Stomach (tissue), 9 donors: ENCODE data around the gene ERC2. TPM values are rescaled to one million over a fixed set of nuclear protein-coding genes. Genes with fewer than 3 reads are reported as not detected.

ENCODE experiments used
- DNase-seq, 2 donors: peaks; one replicate each; pipeline versions ENCODE4 v3.0.0 to v3.0.0-alpha.2; 2013 to 2019
- H3K27ac ChIP-seq, 5 donors: fragments of 200-600 bp in 4 of 5; sonication (generic) in 4 of 5; one replicate each; pipeline ENCODE4 v1.5.1; 2013 to 2019; ENCODE audit warnings: mild to moderate bottlenecking in 1 of 5, moderate library complexity in 1 of 5
- H3K27me3 ChIP-seq, 3 donors: fragments of 200-600 bp; sonication (generic); one replicate each; pipeline ENCODE4 v1.5.1; 2017 to 2019; ENCODE audit warnings: mixed run types in 1 of 3
- H3K36me3 ChIP-seq, 4 donors: fragments of 200-600 bp; sonication (generic); 1 replicate in 3 of 4; 2 replicates in 1 of 4; pipeline ENCODE4 v1.5.1; 2016 to 2019
- H3K4me1 ChIP-seq, 4 donors: fragments of 200-600 bp; sonication (generic); one replicate each; pipeline ENCODE4 v1.5.1; 2016 to 2019
- H3K4me3 ChIP-seq, 4 donors: fragments of 200-600 bp; sonication (generic) in 3 of 4; one replicate each; pipeline ENCODE4 v1.5.1; 2016 to 2019; ENCODE audit warnings: mild to moderate bottlenecking in 1 of 4
- H3K9me3 ChIP-seq, 4 donors: fragments of 200-600 bp; sonication (generic); one replicate each; pipeline ENCODE4 v1.5.1; 2016 to 2019
- CTCF ChIP-seq, 7 experiments: fragments of 450-650 bp in 4 of 7; fragments of 200-600 bp in 3 of 7; sonication (generic) in 3 of 7; IDR thresholded peaks; one replicate each; pipeline ENCODE4 v1.5.1; 2016 to 2019; ENCODE audit warnings: antibody characterized with exemption in 7 of 7, control low read depth in 2 of 7, mild to moderate bottlenecking in 1 of 7
- EP300 ChIP-seq: sonication (generic); formaldehyde crosslinking; IDR thresholded peaks from one replicate; pipeline ENCODE4 v1.6.1; 2017; ENCODE audit warnings: antibody characterized with exemption
- POLR2A ChIP-seq, 4 donors: fragments of 450-650 bp; IDR thresholded peaks; one replicate each; pipeline ENCODE4 v1.6.1; 2016; ENCODE audit warnings: antibody characterized with exemption in 4 of 4, control low read depth in 2 of 4, mild to moderate bottlenecking in 1 of 4, moderate library complexity in 1 of 4
- POLR2AphosphoS5 ChIP-seq, 3 donors: sonication (generic); formaldehyde crosslinking; IDR thresholded peaks; one replicate each; pipeline ENCODE4 v1.6.1; 2016; ENCODE audit warnings: antibody characterized with exemption in 3 of 3
- WGBS, 5 donors: extraction: QIAGEN DNeasy Blood & Tissue Kit in 3 of 5; methylation state at CpG; one replicate each; pipeline versions ENCODE4 v1.1.5 to v1.1.7; 2013 to 2018; 5-methylcytosine and 5-hydroxymethylcytosine counted together
- intact Hi-C: fragments of 100-400 bp; cut with DNase I; formaldehyde crosslinking; loops from one replicate; pipeline ENCODE4 v1.15.1; 2023; ENCODE audit warnings: low total_unique reads
- polyA plus RNA-seq, 3 donors: library from polyadenylated mRNA; stranded (reverse); fragments of 200-250 nt; gene quantifications; one replicate each; pipeline ENCODE4 v1.2.3, GENCODE V29; 2013
- total RNA-seq, 5 donors: library from RNA; depleted of rRNA; stranded (reverse); fragments of >200 nt; gene quantifications; one replicate each; pipeline versions ENCODE4 v1.1.0 to v1.2.3, GENCODE V29; 2014 to 2016
- donor health status: healthy with polysubstance abuse.
- donor health status: Bipolar disorder and iron deficiency.
- donor health status: healthy.

ERC2 gene
- total and polyA plus RNA-seq, 8 donors, result 0.43 to 3.1 (median 1.3) TPM; not detected in 2

GRCh38 chr3:55658270-55658669 is 810.0 kb downstream of the ERC2 start:
- DNase-seq, result no peak
- WGBS, 5 donors, result 96 to 100% (median 100%) methylated on average over 1 of the region's 1 CpG
- Histone ChIP-seq H3K4me1 (peaks cover 0 to 3% (median 0%) of the 10 kb centered on the region in 4 donors), H3K36me3 (no peaks in the 10 kb centered on the region), H3K27ac (no peak overlapping the region), H3K27me3 (no peaks in the 10 kb centered on the region), H3K4me3 (no peak overlapping the region), H3K9me3 (no peaks in the 10 kb centered on the region)
- no peak for TF ChIP-seq EP300
- TF ChIP-seq CTCF (IDR thresholded peaks at IDR 0.05), result no peak
- TF ChIP-seq POLR2A (IDR thresholded peaks at IDR 0.05), result no peak
- no peak for TF ChIP-seq POLR2AphosphoS5 (IDR thresholded peaks at IDR 0.05)
- intact Hi-C loops, result no loop called here

- no peaks in the 10 kb centered on the region for H3K9me3 ChIP-seq
- intact Hi-C loops, result no loop called here
- no peak for DNase-seq
- TF ChIP-seq CTCF (IDR thresholded peaks at IDR 0.05), result no peak
- TF ChIP-seq POLR2AphosphoS5 (IDR thresholded peaks at IDR 0.05), result no peak
- TF ChIP-seq EP300, result no peak
- TF ChIP-seq POLR2A (IDR thresholded peaks at IDR 0.05), result no peak
- no peak overlapping the region for H3K4me3 ChIP-seq
- H3K27ac ChIP-seq, result no peak overlapping the region
- WGBS, 5 donors, result 89 to 98% (median 93%) methylated on average over 1 of the region's 1 CpG
- no peaks in the 10 kb centered on the region for H3K27me3 ChIP-seq
- no peaks in the 10 kb centered on the region for H3K36me3 ChIP-seq
- H3K4me1 ChIP-seq, result no peaks in the 10 kb centered on the region
Observed at GRCh38 chr3:55655544-55655943, 812.7 kb downstream of the ERC2 start.

GRCh38 chr3:55654123-55654760 is 814.0 kb downstream of the ERC2 start:
- Histone ChIP-seq H3K4me3 (no peak overlapping the region), H3K27me3 (peaks cover 0 to 8% (median 0%) of the 10 kb centered on the region in 3 donors), H3K27ac (no peak overlapping the region), H3K9me3 (no peaks in the 10 kb centered on the region), H3K36me3 (no peaks in the 10 kb centered on the region), H3K4me1 (no peaks in the 10 kb centered on the region)
- no peak for TF ChIP-seq CTCF (IDR thresholded peaks at IDR 0.05)
- TF ChIP-seq POLR2AphosphoS5 (IDR thresholded peaks at IDR 0.05), result no peak
- no peak for TF ChIP-seq POLR2A (IDR thresholded peaks at IDR 0.05)
- no peak for TF ChIP-seq EP300
- WGBS, 5 donors, result 65 to 81% (median 71%) methylated on average over 7 of the region's 7 CpGs
- peak in 1 of 2 donors; percentile 23 for DNase-seq
- intact Hi-C loops, result no loop called here

- H3K4me1 ChIP-seq, result no peaks in the 10 kb centered on the region
Observed at GRCh38 chr3:55651011-55651410, 817.3 kb downstream of the ERC2 start.

More at GRCh38 chr3:55651011-55651410, 817.3 kb downstream of the ERC2 start:
- intact Hi-C loops, result no loop called here
- WGBS, 5 donors, result 83 to 89% (median 87%) methylated on average over 3 of the region's 3 CpGs
- DNase-seq, result no peak
- Histone ChIP-seq H3K36me3 (no peaks in the 10 kb centered on the region), H3K9me3 (no peaks in the 10 kb centered on the region), H3K27me3 (peaks cover 0 to 21% (median 0%) of the 10 kb centered on the region in 3 donors), H3K4me3 (no peak overlapping the region), H3K27ac (no peak overlapping the region)
- TF ChIP-seq POLR2AphosphoS5 (IDR thresholded peaks at IDR 0.05), result no peak
- TF ChIP-seq EP300, result no peak
- TF ChIP-seq CTCF (IDR thresholded peaks at IDR 0.05), result no peak
- no peak for TF ChIP-seq POLR2A (IDR thresholded peaks at IDR 0.05)
